Body of pancreas (tissue), 4 donors: ENCODE measurements around the gene MYOCD.

ENCODE experiments used
- POLR2A ChIP-seq, 3 donors: fragments of 450-650 bp; IDR thresholded peaks; one replicate each; pipeline ENCODE4 v1.6.1; 2016; ENCODE audit warnings: antibody characterized with exemption in 3 of 3, mild to moderate bottlenecking in 2 of 3
- TF ChIP-seq, protein P1 (sequence below), 7 experiments: fragments of 450-650 bp in 4 of 7; fragments of 200-600 bp in 3 of 7; sonication (generic) in 3 of 7; IDR thresholded peaks; one replicate each; pipeline ENCODE4 v1.5.1; 2016 to 2019; ENCODE audit warnings: antibody characterized with exemption in 7 of 7

GRCh38 chr17:12789481-12790248, 124.0 kb downstream of the MYOCD start, which contains the start of gene ARHGAP44:
- TF ChIP-seq, protein P1, sequence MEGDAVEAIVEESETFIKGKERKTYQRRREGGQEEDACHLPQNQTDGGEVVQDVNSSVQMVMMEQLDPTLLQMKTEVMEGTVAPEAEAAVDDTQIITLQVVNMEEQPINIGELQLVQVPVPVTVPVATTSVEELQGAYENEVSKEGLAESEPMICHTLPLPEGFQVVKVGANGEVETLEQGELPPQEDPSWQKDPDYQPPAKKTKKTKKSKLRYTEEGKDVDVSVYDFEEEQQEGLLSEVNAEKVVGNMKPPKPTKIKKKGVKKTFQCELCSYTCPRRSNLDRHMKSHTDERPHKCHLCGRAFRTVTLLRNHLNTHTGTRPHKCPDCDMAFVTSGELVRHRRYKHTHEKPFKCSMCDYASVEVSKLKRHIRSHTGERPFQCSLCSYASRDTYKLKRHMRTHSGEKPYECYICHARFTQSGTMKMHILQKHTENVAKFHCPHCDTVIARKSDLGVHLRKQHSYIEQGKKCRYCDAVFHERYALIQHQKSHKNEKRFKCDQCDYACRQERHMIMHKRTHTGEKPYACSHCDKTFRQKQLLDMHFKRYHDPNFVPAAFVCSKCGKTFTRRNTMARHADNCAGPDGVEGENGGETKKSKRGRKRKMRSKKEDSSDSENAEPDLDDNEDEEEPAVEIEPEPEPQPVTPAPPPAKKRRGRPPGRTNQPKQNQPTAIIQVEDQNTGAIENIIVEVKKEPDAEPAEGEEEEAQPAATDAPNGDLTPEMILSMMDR (IDR thresholded peaks at IDR 0.05) = no peak
- peak; percentile 34 to 57 (median 39) for TF ChIP-seq POLR2A (IDR thresholded peaks at IDR 0.05)
